ENCODE measurements around the gene OSM.

Gene OSM

GRCh38 chr22:30285176-30285845 lies 18.7 kb upstream of the OSM start:
- no peak for DNase-seq (ENCODE audit: extremely low spot score)
- POLR2A ChIA-PET = no interaction called here
- CTCF ChIA-PET = interaction anchor here (0.6 to 1.1 kb wide), 2 partner anchors 22 to 145 kb away, joined by 3 read pairs; no protein-coding TSS in a partner anchor
- TF ChIP-seq FOXM1 (IDR thresholded peaks at IDR 0.05; ENCODE audit: borderline replicate concordance) = no peak
- TF ChIP-seq ARNT (IDR thresholded peaks at IDR 0.05) = no peak
- TF ChIP-seq CTBP1 (IDR thresholded peaks at IDR 0.05; ENCODE audit: borderline replicate concordance) = no peak
- TF ChIP-seq TARDBP (IDR thresholded peaks at IDR 0.05) = no peak
- no peak for TF ChIP-seq BHLHE40 (IDR thresholded peaks at IDR 0.05; ENCODE audit: borderline replicate concordance)

- no peak for DNase-seq (ENCODE audit: extremely low spot score)
- ChIA-PET POLR2A (no interaction called here), CTCF (interaction anchor here (1.1 kb wide), 1 partner anchor 21 kb away, joined by 3 read pairs; no protein-coding TSS in a partner anchor)
- TF ChIP-seq ELF4 (IDR thresholded peaks at IDR 0.05) = no peak
- TF ChIP-seq, protein P1, sequence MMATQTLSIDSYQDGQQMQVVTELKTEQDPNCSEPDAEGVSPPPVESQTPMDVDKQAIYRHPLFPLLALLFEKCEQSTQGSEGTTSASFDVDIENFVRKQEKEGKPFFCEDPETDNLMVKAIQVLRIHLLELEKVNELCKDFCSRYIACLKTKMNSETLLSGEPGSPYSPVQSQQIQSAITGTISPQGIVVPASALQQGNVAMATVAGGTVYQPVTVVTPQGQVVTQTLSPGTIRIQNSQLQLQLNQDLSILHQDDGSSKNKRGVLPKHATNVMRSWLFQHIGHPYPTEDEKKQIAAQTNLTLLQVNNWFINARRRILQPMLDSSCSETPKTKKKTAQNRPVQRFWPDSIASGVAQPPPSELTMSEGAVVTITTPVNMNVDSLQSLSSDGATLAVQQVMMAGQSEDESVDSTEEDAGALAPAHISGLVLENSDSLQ (IDR thresholded peaks at IDR 0.05) = no peak
- no peak for TF ChIP-seq SP1 (IDR thresholded peaks at IDR 0.05)
- TF ChIP-seq ZNF384 (IDR thresholded peaks at IDR 0.05) = no peak
- TF ChIP-seq HDGF (IDR thresholded peaks at IDR 0.05; ENCODE audit: borderline replicate concordance) = no peak
- TF ChIP-seq FOXM1 (IDR thresholded peaks at IDR 0.05; ENCODE audit: borderline replicate concordance) = no peak
- no peak for TF ChIP-seq BHLHE40 (IDR thresholded peaks at IDR 0.05; ENCODE audit: borderline replicate concordance)
Observed at GRCh38 chr22:30284666-30285065, 18.0 kb upstream of the OSM start.

DNA sequence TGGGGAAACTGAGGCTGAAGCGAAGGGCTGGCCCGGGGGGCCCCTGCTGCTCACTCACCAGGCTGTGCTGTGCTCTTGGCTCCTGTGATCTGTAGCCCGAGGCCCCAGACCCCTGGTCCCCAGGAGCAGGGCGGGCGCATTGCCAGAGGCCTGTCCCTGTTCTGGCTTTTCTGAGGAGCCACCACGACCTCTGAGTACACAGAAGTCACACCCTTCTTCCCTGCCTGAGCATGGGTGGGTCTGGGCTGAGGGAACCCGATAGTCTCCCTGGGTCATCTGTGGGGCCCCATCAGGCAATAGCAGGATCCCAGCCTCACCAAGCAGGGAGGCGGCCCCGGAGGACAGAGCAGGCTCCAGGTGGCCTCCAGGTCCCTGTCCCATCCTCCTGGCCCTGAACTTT lies 17.5 kb upstream of the OSM start:
- POLR2A ChIA-PET = no interaction called here

GRCh38 chr22:30283342-30283741 lies 16.7 kb upstream of the OSM start:
- no peak for DNase-seq (ENCODE audit: extremely low spot score)
- ChIA-PET CTCF (interaction anchor here (0.6 to 1.0 kb wide), 2 partner anchors 28 to 94 kb away, joined by 4 to 6 read pairs; no protein-coding TSS in a partner anchor), POLR2A (interaction anchor here (0.8 kb wide), 1 partner anchor 13 kb away, joined by 3 read pairs; no protein-coding TSS in a partner anchor)
- TF ChIP-seq L3MBTL2 (conservative IDR thresholded peaks at IDR 0.05) (no peak), BHLHE40 (IDR thresholded peaks at IDR 0.05; ENCODE audit: borderline replicate concordance) (no peak), NFRKB (IDR thresholded peaks at IDR 0.05) (no peak), ZNF384 (IDR thresholded peaks at IDR 0.05) (no peak), FOXM1 (IDR thresholded peaks at IDR 0.05; ENCODE audit: borderline replicate concordance) (no peak), FOXK2 (IDR thresholded peaks at IDR 0.05) (no peak), LEF1 (IDR thresholded peaks at IDR 0.05; ENCODE audit: borderline replicate concordance) (no peak), SUZ12 (IDR thresholded peaks at IDR 0.05) (no peak), HDGF (IDR thresholded peaks at IDR 0.05; ENCODE audit: borderline replicate concordance) (no peak), TARDBP (IDR thresholded peaks at IDR 0.05) (no peak), ARNT (IDR thresholded peaks at IDR 0.05) (no peak), CTBP1 (IDR thresholded peaks at IDR 0.05; ENCODE audit: borderline replicate concordance) (no peak), ELF4 (IDR thresholded peaks at IDR 0.05) (no peak), SP1 (IDR thresholded peaks at IDR 0.05) (no peak), FOXA1 (IDR thresholded peaks at IDR 0.05) (no peak)
- TF ChIP-seq, protein P1 (IDR thresholded peaks at IDR 0.05) = no peak

More for the DNA sequence above, 17.5 kb upstream of the OSM start:
- no peak for DNase-seq (ENCODE audit: extremely low spot score)
- TF ChIP-seq ARNT (IDR thresholded peaks at IDR 0.05) = no peak
- no peak for TF ChIP-seq BHLHE40 (IDR thresholded peaks at IDR 0.05; ENCODE audit: borderline replicate concordance)
- CTCF ChIA-PET = interaction anchor here (0.6 to 1.0 kb wide), 3 partner anchors 29 to 288 kb away, joined by 4 to 6 read pairs (median 4); no protein-coding TSS in a partner anchor

DNA sequence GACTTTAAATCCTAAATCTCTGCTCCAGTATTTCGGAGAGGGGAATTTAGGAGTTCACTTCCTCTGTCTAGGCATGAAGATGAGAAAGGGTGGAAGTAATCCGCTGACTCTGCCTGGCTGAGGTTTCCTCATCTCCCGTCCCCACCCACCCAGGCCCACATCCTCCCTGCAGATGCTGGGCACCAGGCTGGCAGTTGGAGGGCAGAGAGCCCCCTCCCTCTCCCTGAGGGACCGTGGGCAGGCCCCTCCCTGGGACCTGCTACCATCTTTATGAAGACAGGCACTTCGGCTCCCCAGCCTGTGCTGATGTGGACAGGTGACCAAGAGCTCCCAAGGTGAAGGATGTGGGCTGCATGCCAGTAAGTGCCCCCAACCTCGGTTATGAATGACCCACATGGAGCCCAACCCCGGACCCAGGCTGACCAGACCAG lies 16.0 kb upstream of the OSM start:
- POLR2A ChIA-PET = interaction anchor here (0.6 kb wide), 1 partner anchor 271 kb away, joined by 3 read pairs; no protein-coding TSS in a partner anchor
- TF ChIP-seq FOXA1 (IDR thresholded peaks at IDR 0.05) (no peak), ARNT (IDR thresholded peaks at IDR 0.05) (no peak), SUZ12 (IDR thresholded peaks at IDR 0.05) (no peak), ELF4 (IDR thresholded peaks at IDR 0.05) (no peak), FOXM1 (IDR thresholded peaks at IDR 0.05; ENCODE audit: borderline replicate concordance) (no peak), SP1 (IDR thresholded peaks at IDR 0.05) (no peak), L3MBTL2 (conservative IDR thresholded peaks at IDR 0.05) (no peak), HDGF (IDR thresholded peaks at IDR 0.05; ENCODE audit: borderline replicate concordance) (no peak), CTBP1 (IDR thresholded peaks at IDR 0.05; ENCODE audit: borderline replicate concordance) (no peak), LEF1 (IDR thresholded peaks at IDR 0.05; ENCODE audit: borderline replicate concordance) (no peak), TARDBP (IDR thresholded peaks at IDR 0.05) (no peak), ZNF384 (IDR thresholded peaks at IDR 0.05) (no peak), NFRKB (IDR thresholded peaks at IDR 0.05) (no peak), FOXK2 (IDR thresholded peaks at IDR 0.05) (no peak), BHLHE40 (IDR thresholded peaks at IDR 0.05; ENCODE audit: borderline replicate concordance) (no peak)
- TF ChIP-seq, protein P1 (IDR thresholded peaks at IDR 0.05) = no peak
- CTCF ChIA-PET = interaction anchor here (0.7 to 1.2 kb wide), 2 partner anchors 32 to 875 kb away, joined by 3 read pairs; no protein-coding TSS in a partner anchor
- DNase-seq (ENCODE audit: extremely low spot score) = no peak

- TF ChIP-seq TARDBP (IDR thresholded peaks at IDR 0.05) = no peak
- TF ChIP-seq FOXA1 (IDR thresholded peaks at IDR 0.05) = no peak
- TF ChIP-seq LEF1 (IDR thresholded peaks at IDR 0.05; ENCODE audit: borderline replicate concordance) = no peak
- TF ChIP-seq, protein P1 (IDR thresholded peaks at IDR 0.05) = no peak
- no peak for TF ChIP-seq SP1 (IDR thresholded peaks at IDR 0.05)
- no peak for TF ChIP-seq BHLHE40 (IDR thresholded peaks at IDR 0.05; ENCODE audit: borderline replicate concordance)
- no peak for TF ChIP-seq ZNF384 (IDR thresholded peaks at IDR 0.05)
- TF ChIP-seq SUZ12 (IDR thresholded peaks at IDR 0.05) = no peak
- TF ChIP-seq ARNT (IDR thresholded peaks at IDR 0.05) = no peak
- no peak for TF ChIP-seq L3MBTL2 (conservative IDR thresholded peaks at IDR 0.05)
- no peak for TF ChIP-seq HDGF (IDR thresholded peaks at IDR 0.05; ENCODE audit: borderline replicate concordance)
- TF ChIP-seq ELF4 (IDR thresholded peaks at IDR 0.05) = no peak
- TF ChIP-seq FOXM1 (IDR thresholded peaks at IDR 0.05; ENCODE audit: borderline replicate concordance) = no peak
- no peak for TF ChIP-seq FOXK2 (IDR thresholded peaks at IDR 0.05)
- ChIA-PET POLR2A (interaction anchor here (1.9 kb wide), 1 partner anchor 8 kb away, joined by 5 read pairs; the partner anchor contains the start of gene CASTOR1), CTCF (interaction anchor here (1.0 to 1.1 kb wide), 2 partner anchors 17 to 25 kb away, joined by 4 to 5 read pairs; no protein-coding TSS in a partner anchor)
- no peak for DNase-seq (ENCODE audit: extremely low spot score)
Observed at GRCh38 chr22:30280505-30280904, 13.9 kb upstream of the OSM start.

Data from HEK293T (cell line).